GM21619 (cell line): ENCODE data around the gene NPIPB2.
"Not testable (repeated sequence)": the region's sequence is repeated elsewhere in the genome, so short reads cannot be mapped to it uniquely, and the experiment has no call there.

Source experiments
- ATAC-seq: cut with Tn5 transposase; IDR thresholded peaks from one replicate; pipeline ENCODE4 v1.9.1; 2021; ENCODE audit not compliant: unreplicated experiment

Gene NPIPB2

GRCh38 chr16:11962457-11962856 is 20.6 kb upstream of the NPIPB2 start:
- ATAC-seq = not testable (repeated sequence)

- no peak for ATAC-seq
These were observed 15.9 kb upstream of the NPIPB2 start for GRCh38 chr16:11957591-11958395.

- ATAC-seq = no peak
These were observed 14.7 kb upstream of the NPIPB2 start for GRCh38 chr16:11956558-11956957.

- no peak for ATAC-seq
These were observed 13.9 kb upstream of the NPIPB2 start for GRCh38 chr16:11955713-11956123.

- ATAC-seq = not testable (repeated sequence)
These were observed 11.7 kb upstream of the NPIPB2 start for GRCh38 chr16:11953576-11953975.

GRCh38 chr16:11950388-11950787 is 8.5 kb upstream of the NPIPB2 start:
- ATAC-seq = no peak

GRCh38 chr16:11949527-11949926 is 7.7 kb upstream of the NPIPB2 start:
- ATAC-seq = peak; percentile 48

- no peak for ATAC-seq
These were observed 7.0 kb upstream of the NPIPB2 start for GRCh38 chr16:11948819-11949218.

- no peak for ATAC-seq
These were observed 4.6 kb upstream of the NPIPB2 start for GRCh38 chr16:11946433-11946832.

- ATAC-seq = not testable (repeated sequence)
These were observed 14.5 kb downstream of the NPIPB2 start for GRCh38 chr16:11927350-11927749.

- not testable (repeated sequence) for ATAC-seq
These were observed 17.8 kb downstream of the NPIPB2 start for GRCh38 chr16:11924046-11924445.

- ATAC-seq = no peak
These were observed 25.1 kb downstream of the NPIPB2 start for GRCh38 chr16:11916524-11917285.

GRCh38 chr16:11915644-11916523 is 26.0 kb downstream of the NPIPB2 start, which contains the start of gene GSPT1:
GSPT1 (minus strand) TSS chr16:11915956; CDS start chr16:11915720, 236 bp downstream.
- peak; percentile 83 for ATAC-seq

GRCh38 chr16:11915114-11915643 is 26.7 kb downstream of the NPIPB2 start:
- ATAC-seq = peak; percentile 33

GRCh38 chr16:11914210-11915113 is 27.4 kb downstream of the NPIPB2 start:
- ATAC-seq = no peak

GRCh38 chr16:11913425-11914079 is 28.3 kb downstream of the NPIPB2 start:
- no peak for ATAC-seq

- no peak for ATAC-seq
These were observed 31.9 kb downstream of the NPIPB2 start for GRCh38 chr16:11909653-11910545.
